ENCODE data around the gene EPHB6.
A peak's percentile ranks its signal among the peaks of the same experiment; 100 is the strongest.

EPHB6 gene

GRCh38 chr7:142836426-142836825 lies 18.4 kb upstream of the EPHB6 start:
- no peak for TF ChIP-seq CTCF (conservative IDR thresholded peaks at IDR 0.05)

DNA sequence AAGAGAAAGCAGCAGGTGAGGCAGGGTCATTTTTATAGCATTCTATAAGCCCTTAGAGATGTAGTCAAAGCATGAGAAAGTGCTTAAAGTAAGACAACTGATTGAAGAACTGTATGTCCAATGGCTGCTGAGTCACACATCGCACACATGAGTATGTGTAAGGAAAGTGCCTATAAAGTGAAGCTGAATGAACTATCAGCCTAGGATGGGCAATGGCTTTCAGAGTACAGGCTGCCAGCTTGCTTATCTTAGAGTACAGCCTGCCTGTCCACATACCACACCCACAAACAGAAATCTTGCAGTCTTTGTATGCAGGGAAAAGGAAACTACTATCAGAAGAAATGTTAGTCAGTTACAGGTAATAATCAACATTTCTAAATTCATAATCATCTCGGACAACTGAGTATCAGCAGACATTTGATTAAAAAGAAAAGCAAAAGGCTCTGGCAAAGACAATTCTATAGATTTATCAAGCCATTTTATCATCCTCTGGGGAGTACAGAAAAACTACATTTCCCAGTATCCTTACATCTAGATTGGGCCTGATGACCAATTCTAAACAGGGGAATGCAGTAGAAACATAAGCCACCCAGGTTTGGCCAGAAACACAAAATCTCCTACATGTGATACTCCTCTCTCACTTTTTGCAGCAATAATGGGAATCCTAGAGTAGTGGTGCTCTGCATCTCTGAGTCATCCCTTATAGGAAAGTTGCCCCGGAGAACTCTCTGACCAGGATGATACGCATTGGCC lies 16.2 kb upstream of the EPHB6 start:
- H3K27ac ChIP-seq = no peak overlapping the region
- TF ChIP-seq CTCF (conservative IDR thresholded peaks at IDR 0.05) = no peak

More at GRCh38 chr7:142836426-142836825, 18.4 kb upstream of the EPHB6 start:
- H3K27ac ChIP-seq = no peak overlapping the region

GRCh38 chr7:142842251-142842766 lies 12.6 kb upstream of the EPHB6 start:
- no peak for TF ChIP-seq CTCF (conservative IDR thresholded peaks at IDR 0.05)
- H3K27ac ChIP-seq = peak overlapping the region; percentile 35

DNA sequence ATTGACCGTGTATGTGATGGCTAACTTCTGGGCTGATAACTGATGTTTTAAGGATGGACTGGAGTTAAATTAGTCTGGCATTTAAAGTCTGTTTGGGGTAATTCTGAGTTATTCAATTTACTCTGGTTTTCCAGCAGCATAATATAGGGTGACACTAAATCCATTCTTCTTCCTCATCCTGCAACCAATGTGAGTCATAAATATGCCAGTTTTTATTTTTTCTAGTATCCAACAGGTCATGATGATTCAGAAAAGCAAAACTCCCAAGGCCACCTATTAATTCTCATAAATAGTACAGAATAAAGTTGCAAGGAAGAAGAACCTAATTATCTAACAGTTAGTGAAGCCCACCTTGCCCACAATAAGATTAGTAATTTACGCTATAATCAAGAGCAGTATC lies 7.5 kb upstream of the EPHB6 start:
- H3K27ac ChIP-seq = no peak overlapping the region
- TF ChIP-seq CTCF (conservative IDR thresholded peaks at IDR 0.05) = no peak

DNA sequence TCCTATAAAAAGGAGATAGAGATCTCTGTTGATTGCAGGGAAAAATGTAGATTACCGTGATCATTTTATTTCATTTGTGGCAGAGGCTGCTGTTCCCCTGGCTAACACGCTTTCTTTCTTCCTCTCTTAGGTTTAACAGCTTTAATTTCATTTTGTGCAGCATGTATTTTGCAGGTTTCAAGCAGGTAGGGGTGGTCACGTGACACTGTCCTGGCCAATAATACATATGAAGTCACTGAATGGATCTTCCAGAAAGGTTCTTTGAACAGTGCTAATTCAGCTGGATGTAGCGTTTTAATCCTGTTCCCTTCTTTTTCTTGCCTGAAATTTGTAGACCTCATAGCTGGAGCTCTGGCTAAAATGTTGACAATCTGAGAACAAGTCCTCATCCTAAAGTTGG lies 3.6 kb upstream of the EPHB6 start:
- no peak for TF ChIP-seq CTCF (conservative IDR thresholded peaks at IDR 0.05)
- no peak overlapping the region for H3K27ac ChIP-seq

DNA sequence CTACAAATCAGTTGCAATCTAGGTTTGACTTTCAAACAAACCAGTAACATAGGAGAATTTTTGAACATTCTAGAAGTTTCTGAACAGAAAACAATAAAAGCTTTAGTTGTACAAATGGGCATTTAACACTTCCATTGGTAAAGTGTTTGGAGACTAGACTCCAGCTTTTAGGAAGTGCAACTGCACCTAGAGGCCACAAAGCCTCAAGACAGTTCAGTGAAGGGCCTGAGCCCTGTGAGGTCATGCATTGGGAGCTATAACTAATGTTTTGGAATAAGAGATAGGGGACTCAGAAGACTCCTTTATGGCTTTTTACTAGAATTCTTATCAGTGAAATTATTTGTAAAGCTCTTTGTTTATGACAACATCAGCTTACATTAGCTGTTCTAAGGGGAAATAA lies 3.0 kb upstream of the EPHB6 start:
- TF ChIP-seq CTCF (conservative IDR thresholded peaks at IDR 0.05) = 0 out of 2 replicates have a peak, but pooled peaks have one; percentile 15
- no peak overlapping the region for H3K27ac ChIP-seq

GRCh38 chr7:142853739-142854371 lies 1.0 kb upstream of the EPHB6 start:
- peak; percentile 92 for TF ChIP-seq CTCF (conservative IDR thresholded peaks at IDR 0.05)
- peak overlapping the region; percentile 97 for H3K27ac ChIP-seq
